ENCODE results near the gene SOCS1. TPM values are rescaled to one million over a fixed set of nuclear protein-coding genes. Genes with fewer than 3 reads are reported as not detected.
"Not testable (repeated sequence)": the region's sequence is repeated elsewhere in the genome, so short reads cannot be mapped to it uniquely, and the experiment has no call there.

Gene SOCS1
- total RNA-seq, 1 donor from 2014 or later: 2.7 TPM

- Mint-ChIP-seq H3K27ac (ENCODE audit: unreplicated experiment) (no peak overlapping the region), H3K4me1 (ENCODE audit: low read depth) (peaks cover 3% of the 10 kb centered on the region), H3K4me3 (ENCODE audit: unreplicated experiment) (no peak overlapping the region), H3K27me3 (ENCODE audit: low read depth) (peaks cover 2% of the 10 kb centered on the region), H3K9me3 (ENCODE audit: low read depth) (no peaks in the 10 kb centered on the region), H3K36me3 (ENCODE audit: low read depth) (no peaks in the 10 kb centered on the region)
- no peak for DNase-seq (ENCODE audit: low spot score)
- no peak for TF ChIP-seq CTCF (IDR thresholded peaks at IDR 0.05)
Measured at GRCh38 chr16:11229432-11229831, 26.6 kb downstream of the SOCS1 start.

- Mint-ChIP-seq H3K36me3 (ENCODE audit: low read depth) (no peaks in the 10 kb centered on the region), H3K4me1 (ENCODE audit: low read depth) (peaks cover 9% of the 10 kb centered on the region), H3K4me3 (ENCODE audit: unreplicated experiment) (no peak overlapping the region), H3K9me3 (ENCODE audit: low read depth) (no peaks in the 10 kb centered on the region), H3K27ac (ENCODE audit: unreplicated experiment) (no peak overlapping the region), H3K27me3 (ENCODE audit: low read depth) (peaks cover 4% of the 10 kb centered on the region)
- DNase-seq (ENCODE audit: low spot score): no peak
- TF ChIP-seq CTCF (IDR thresholded peaks at IDR 0.05): no peak
Measured at GRCh38 chr16:11225677-11226549, 30.1 kb downstream of the SOCS1 start.

GRCh38 chr16:11224894-11225676 is 30.9 kb downstream of the SOCS1 start:
- H3K9me3 Mint-ChIP-seq (ENCODE audit: low read depth): no peaks in the 10 kb centered on the region
- no peaks in the 10 kb centered on the region for H3K36me3 Mint-ChIP-seq (ENCODE audit: low read depth)
- no peak for TF ChIP-seq CTCF (IDR thresholded peaks at IDR 0.05)
- H3K27me3 Mint-ChIP-seq (ENCODE audit: low read depth): peaks cover 4% of the 10 kb centered on the region
- H3K4me3 Mint-ChIP-seq (ENCODE audit: unreplicated experiment): no peak overlapping the region
- peaks cover 9% of the 10 kb centered on the region for H3K4me1 Mint-ChIP-seq (ENCODE audit: low read depth)
- no peak overlapping the region for H3K27ac Mint-ChIP-seq (ENCODE audit: unreplicated experiment)
- DNase-seq (ENCODE audit: low spot score): no peak

GRCh38 chr16:11224096-11224893 is 31.7 kb downstream of the SOCS1 start:
- Mint-ChIP-seq H3K9me3 (ENCODE audit: low read depth) (no peaks in the 10 kb centered on the region), H3K27ac (ENCODE audit: unreplicated experiment) (no peak overlapping the region)

GRCh38 chr16:11220507-11220906 is 35.5 kb downstream of the SOCS1 start:
- not testable (repeated sequence) for H3K36me3 Mint-ChIP-seq (ENCODE audit: low read depth); H3K4me3 Mint-ChIP-seq (ENCODE audit: unreplicated experiment); H3K4me1 Mint-ChIP-seq (ENCODE audit: low read depth); H3K27ac Mint-ChIP-seq (ENCODE audit: unreplicated experiment); DNase-seq (ENCODE audit: low spot score); H3K27me3 Mint-ChIP-seq (ENCODE audit: low read depth)
- peaks cover 18% of the 10 kb centered on the region for H3K9me3 Mint-ChIP-seq (ENCODE audit: low read depth)

More at GRCh38 chr16:11224096-11224893, 31.7 kb downstream of the SOCS1 start:
- Mint-ChIP-seq H3K4me1 (ENCODE audit: low read depth) (peaks cover 9% of the 10 kb centered on the region), H3K4me3 (ENCODE audit: unreplicated experiment) (no peak overlapping the region), H3K36me3 (ENCODE audit: low read depth) (no peaks in the 10 kb centered on the region), H3K27me3 (ENCODE audit: low read depth) (peaks cover 4% of the 10 kb centered on the region)
- TF ChIP-seq CTCF (IDR thresholded peaks at IDR 0.05): no peak
- no peak for DNase-seq (ENCODE audit: low spot score)

All from chondrocyte (in vitro differentiated cells).